ENCODE data around the gene PDLIM7. TPM values are rescaled to one million over a fixed set of nuclear protein-coding genes. Genes with fewer than 3 reads are reported as not detected.

The PDLIM7 gene
- total and polyA plus RNA-seq, 4 donors, result 49.2 to 124 (median 83.5) TPM

GRCh38 chr5:177450667-177451424, 46.6 kb downstream of the PDLIM7 start:
- 88 to 94% methylated on average over 9 to 10 of the region's 10 CpGs for WGBS, 2 donors
- H3K27ac ChIP-seq (ENCODE audit: low read depth in 1 of 2, low read length in 1 of 2), result no peak overlapping the region
- ATAC-seq (ENCODE audit: insufficient read depth, low FRiP score) (no peak), DNase-seq (no peak)
- no peak overlapping the region for H3K9ac ChIP-seq (ENCODE audit: insufficient read depth in 1 of 2, low read length in 2 of 2)
- peaks cover 0 to 4% (median 4%) of the 10 kb centered on the region in 3 donors for H3K27me3 ChIP-seq (ENCODE audit: control insufficient read depth in 3 of 3, insufficient read depth in 3 of 3, low read length in 2 of 3)
- H3K4me1 ChIP-seq (ENCODE audit: control insufficient read depth in 5 of 5, insufficient read depth in 5 of 5, low read length in 5 of 5), result peaks cover 0 to 32% (median 18%) of the 10 kb centered on the region in 5 donors
- no peak for TF ChIP-seq CTCF (IDR thresholded peaks at IDR 0.05; ENCODE audit: control extremely low read depth, extremely low read depth)
- no peak overlapping the region for H3K4me3 ChIP-seq
- H3K9me3 ChIP-seq (ENCODE audit: control insufficient read depth in 4 of 4, insufficient read depth in 3 of 4, low read length in 3 of 4), result no peaks in the 10 kb centered on the region
- H3K36me3 ChIP-seq (ENCODE audit: control insufficient read depth in 4 of 4, insufficient read depth in 4 of 4, low read length in 4 of 4), result no peaks in the 10 kb centered on the region

GRCh38 chr5:177449140-177450061, 48.0 kb downstream of the PDLIM7 start:
- ATAC-seq (ENCODE audit: insufficient read depth, low FRiP score) (no peak), DNase-seq (no peak)
- TF ChIP-seq CTCF (IDR thresholded peaks at IDR 0.05; ENCODE audit: control extremely low read depth, extremely low read depth), result no peak
- Histone ChIP-seq H3K27me3 (ENCODE audit: control insufficient read depth in 3 of 3, insufficient read depth in 3 of 3, low read length in 2 of 3) (peaks cover 0 to 9% (median 8%) of the 10 kb centered on the region in 3 donors), H3K9me3 (ENCODE audit: control insufficient read depth in 4 of 4, insufficient read depth in 3 of 4, low read length in 3 of 4) (no peaks in the 10 kb centered on the region), H3K27ac (ENCODE audit: low read depth in 1 of 2, low read length in 1 of 2) (no peak overlapping the region), H3K4me3 (no peak overlapping the region), H3K9ac (ENCODE audit: insufficient read depth in 1 of 2, low read length in 2 of 2) (no peak overlapping the region), H3K36me3 (ENCODE audit: control insufficient read depth in 4 of 4, insufficient read depth in 4 of 4, low read length in 4 of 4) (no peaks in the 10 kb centered on the region), H3K4me1 (ENCODE audit: control insufficient read depth in 5 of 5, insufficient read depth in 5 of 5, low read length in 5 of 5) (peaks cover 0 to 23% (median 17%) of the 10 kb centered on the region in 5 donors)
- 86 to 94% methylated on average over 18 of the region's 18 CpGs for WGBS, 2 donors

GRCh38 chr5:177448244-177448950, 49.0 kb downstream of the PDLIM7 start:
- Histone ChIP-seq H3K9ac (ENCODE audit: insufficient read depth in 1 of 2, low read length in 2 of 2) (no peak overlapping the region), H3K27ac (ENCODE audit: low read depth in 1 of 2, low read length in 1 of 2) (no peak overlapping the region), H3K36me3 (ENCODE audit: control insufficient read depth in 4 of 4, insufficient read depth in 4 of 4, low read length in 4 of 4) (no peaks in the 10 kb centered on the region), H3K27me3 (ENCODE audit: control insufficient read depth in 3 of 3, insufficient read depth in 3 of 3, low read length in 2 of 3) (peaks cover 0 to 9% (median 8%) of the 10 kb centered on the region in 3 donors), H3K9me3 (ENCODE audit: control insufficient read depth in 4 of 4, insufficient read depth in 3 of 4, low read length in 3 of 4) (no peaks in the 10 kb centered on the region), H3K4me3 (no peak overlapping the region), H3K4me1 (ENCODE audit: control insufficient read depth in 5 of 5, insufficient read depth in 5 of 5, low read length in 5 of 5) (peaks cover 0 to 16% (median 12%) of the 10 kb centered on the region in 5 donors)
- no peak for TF ChIP-seq CTCF (IDR thresholded peaks at IDR 0.05; ENCODE audit: control extremely low read depth, extremely low read depth)
- no peak for ATAC-seq (ENCODE audit: insufficient read depth, low FRiP score)
- WGBS, 2 donors, result 77% methylated on average over 6 of the region's 6 CpGs
- DNase-seq, result no peak
